ENCODE data around the gene PCED1B.

- no peak for TF ChIP-seq EZH2phosphoT487 (conservative IDR thresholded peaks at IDR 0.05; ENCODE audit: low read length)
- TF ChIP-seq, protein P1, sequence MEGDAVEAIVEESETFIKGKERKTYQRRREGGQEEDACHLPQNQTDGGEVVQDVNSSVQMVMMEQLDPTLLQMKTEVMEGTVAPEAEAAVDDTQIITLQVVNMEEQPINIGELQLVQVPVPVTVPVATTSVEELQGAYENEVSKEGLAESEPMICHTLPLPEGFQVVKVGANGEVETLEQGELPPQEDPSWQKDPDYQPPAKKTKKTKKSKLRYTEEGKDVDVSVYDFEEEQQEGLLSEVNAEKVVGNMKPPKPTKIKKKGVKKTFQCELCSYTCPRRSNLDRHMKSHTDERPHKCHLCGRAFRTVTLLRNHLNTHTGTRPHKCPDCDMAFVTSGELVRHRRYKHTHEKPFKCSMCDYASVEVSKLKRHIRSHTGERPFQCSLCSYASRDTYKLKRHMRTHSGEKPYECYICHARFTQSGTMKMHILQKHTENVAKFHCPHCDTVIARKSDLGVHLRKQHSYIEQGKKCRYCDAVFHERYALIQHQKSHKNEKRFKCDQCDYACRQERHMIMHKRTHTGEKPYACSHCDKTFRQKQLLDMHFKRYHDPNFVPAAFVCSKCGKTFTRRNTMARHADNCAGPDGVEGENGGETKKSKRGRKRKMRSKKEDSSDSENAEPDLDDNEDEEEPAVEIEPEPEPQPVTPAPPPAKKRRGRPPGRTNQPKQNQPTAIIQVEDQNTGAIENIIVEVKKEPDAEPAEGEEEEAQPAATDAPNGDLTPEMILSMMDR (IDR thresholded peaks at IDR 0.05; ENCODE audit: insufficient read depth, low read length, poor library complexity, severe bottlenecking) = no peak
Observed at GRCh38 chr12:47084172-47084571, 4.8 kb downstream of the PCED1B start.
